SIG-M5 treated with dmso at 0.1 percent for 504 hours (cell line): ENCODE data around the gene GNAQ.

ENCODE experiments used
- DNase-seq: peaks from one replicate; lab custom pipeline; 2025; ENCODE audit not compliant: unreplicated experiment; lab: John Stamatoyannopoulos, UW

GNAQ gene

DNA sequence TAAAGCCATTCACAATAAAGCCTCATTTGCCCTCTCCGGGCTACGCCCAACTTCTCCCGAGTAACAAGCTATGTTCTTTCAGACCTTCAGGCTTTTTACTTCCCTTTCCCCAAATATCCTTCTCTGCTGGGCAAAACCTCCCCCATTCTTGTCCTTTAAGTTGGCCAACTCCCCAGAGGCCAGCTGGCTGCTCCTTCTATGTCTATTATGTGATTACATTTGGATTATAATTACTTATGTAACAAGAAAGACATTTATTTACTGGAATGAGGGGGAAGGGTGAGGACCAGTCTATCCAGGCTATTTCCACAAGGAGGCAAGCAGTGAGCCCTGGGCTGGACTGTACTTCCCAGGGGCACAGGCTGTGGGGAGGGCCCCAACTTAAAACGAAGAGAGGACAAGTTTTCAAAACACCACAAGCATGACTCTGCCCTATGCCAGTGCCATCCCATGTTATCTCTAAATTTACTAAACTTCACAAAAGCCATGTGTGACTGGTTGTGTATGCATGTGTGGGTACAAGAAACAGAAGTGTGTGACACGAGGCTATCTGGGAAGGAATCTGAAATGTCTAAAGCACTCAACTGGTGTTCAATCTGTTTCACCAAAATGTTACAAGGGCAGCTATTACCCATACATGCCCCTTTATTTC, 84.5 kb downstream of the GNAQ start:
- peak; percentile 59 for DNase-seq

DNA sequence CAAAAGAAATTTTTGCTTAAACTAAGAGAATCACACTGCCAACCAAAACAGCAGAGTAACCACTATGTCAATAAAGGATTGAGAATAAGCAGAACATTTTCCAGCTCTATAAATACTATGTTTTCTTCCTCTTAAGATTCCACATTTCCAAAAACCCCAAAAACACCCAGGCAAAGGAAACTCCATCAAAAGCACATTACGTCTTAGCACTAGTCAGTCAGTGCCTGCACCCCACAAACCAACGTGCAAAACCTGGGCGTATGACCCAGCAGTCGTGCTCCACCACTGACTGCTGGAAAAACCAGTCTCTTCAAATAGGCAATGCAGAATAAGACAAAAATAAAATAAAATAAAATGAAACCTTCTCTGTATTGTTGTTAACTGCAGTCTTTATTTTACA, 85.3 kb downstream of the GNAQ start:
- no peak for DNase-seq

DNA sequence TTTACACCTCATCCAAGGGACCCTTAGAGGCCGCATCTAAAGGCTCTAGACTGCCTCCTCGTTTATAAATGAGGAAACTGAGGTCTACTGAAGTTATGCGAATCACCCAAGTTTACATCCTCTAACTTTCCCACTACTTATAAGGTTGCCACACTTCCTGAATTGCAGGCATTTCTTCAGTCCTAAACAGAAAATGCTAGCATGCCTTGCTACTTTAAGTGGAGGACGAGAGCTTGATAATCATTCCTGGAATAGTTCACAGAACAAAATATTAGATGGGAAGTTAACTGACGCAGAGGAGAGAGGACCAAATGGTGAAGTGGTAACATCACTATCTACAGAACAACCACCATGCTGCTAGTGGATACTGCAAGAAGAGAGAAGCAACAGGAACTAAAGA, 85.8 kb downstream of the GNAQ start:
- DNase-seq = peak; percentile 85

DNA sequence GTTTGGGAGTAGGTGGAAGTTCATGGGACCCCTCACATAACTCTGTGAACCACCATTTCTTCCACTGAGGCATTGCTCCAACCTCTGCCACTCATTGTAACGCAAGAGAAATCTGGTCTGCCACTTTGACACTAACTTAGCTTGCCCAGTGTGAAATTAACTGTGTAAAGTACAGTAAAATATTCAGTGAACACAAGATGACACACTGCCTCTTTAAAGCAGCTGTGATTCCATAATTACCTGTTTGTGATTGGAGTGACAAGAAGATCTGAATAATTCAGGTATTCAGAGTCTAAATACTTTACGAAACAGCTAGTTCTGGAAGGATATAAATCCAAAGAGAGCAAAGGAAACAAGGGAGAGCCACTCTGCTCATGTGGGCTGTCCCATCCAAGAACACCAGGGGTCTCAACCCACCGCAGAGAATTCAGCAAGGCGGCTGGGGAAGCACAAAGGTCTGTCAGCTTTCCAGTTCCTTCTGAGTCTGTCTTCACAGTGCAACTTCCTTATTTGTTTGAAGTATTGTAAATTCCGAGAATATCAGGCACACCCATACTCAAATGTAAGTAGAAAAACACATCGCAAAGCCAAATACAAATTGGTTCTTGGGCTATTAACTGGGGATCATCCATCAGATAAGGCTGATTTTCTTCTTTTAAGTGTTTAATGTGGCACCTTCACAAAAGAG, 86.9 kb downstream of the GNAQ start:
- DNase-seq = peak; percentile 79

DNA sequence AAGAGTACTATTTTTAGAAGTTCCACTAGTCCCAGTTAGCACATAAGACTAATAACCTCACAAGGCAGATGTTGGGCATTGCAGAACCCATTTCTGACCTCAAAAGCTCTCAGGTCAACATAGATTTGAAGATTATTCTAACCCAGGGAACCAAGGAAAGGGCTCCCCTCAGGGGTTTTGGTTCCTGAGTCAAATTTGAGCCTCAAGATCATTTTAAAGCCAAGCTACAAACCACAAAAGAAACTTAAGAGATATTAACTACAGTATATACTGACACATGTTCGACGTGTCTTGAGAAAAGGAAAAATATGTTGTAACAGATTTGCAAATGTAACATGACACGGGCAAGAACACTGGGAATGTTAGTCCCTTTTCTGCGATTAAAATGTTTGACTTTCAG, 88.6 kb downstream of the GNAQ start:
- DNase-seq = no peak

DNA sequence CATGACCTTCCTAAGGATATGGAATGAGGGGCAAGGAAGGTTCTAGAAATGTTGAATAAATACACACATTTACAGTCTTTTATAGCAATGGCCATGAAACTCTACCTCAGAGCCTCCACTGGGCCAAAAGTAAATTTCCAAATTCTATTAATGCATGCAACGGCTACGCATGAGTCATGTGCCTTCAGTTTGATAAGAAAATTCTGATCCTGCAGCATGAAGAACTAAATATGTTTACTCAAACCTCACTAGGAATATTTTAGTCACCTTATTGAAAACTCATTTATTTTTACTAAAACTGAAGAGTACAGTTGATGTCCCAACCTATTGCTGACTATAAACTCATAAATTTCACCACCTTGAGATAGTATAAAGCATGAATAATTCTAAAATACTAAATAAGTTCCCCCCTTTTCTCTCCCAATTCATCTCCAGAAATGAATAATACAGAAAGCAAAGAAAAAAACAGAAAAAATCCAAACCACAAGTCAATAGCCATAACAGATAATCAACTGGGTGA, 92.4 kb downstream of the GNAQ start:
- DNase-seq = no peak

DNA sequence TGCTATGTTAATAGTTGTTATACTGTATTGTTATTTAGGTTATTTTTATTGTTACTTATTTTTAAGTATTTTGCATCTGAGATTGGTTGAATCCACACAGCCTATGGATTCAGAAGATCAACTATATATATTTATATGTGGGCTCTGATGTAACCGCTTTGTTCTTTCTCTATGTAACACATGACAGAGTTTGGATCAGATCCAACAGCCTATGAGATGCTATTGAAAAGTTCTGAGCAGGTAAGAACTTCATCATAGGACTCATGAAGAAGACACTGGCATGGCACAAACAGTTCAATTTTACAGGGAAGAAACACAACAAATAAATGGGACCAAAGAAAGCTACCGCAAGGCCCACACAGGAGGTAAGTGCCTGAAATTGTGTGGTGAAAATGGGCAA, 93.4 kb downstream of the GNAQ start:
- DNase-seq = no peak

DNA sequence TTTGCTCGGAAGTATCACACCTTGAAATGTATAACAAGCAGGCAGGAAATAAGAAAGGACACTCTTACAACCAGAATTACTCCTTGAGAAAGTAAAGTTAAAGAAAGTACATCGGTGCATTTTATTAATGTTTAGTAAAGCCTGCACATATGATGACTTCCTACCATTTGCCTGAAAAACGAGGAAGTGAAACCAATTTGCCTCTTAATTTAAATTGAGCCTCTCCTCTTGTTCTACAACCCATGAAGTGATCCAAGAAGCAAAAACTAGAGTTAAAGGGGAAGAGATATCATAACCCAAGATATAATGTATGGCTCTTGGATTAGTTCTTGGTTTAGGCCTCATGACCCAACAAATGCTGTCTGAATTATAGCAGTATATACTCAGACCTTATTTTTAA, 95.6 kb downstream of the GNAQ start:
- DNase-seq = peak; percentile 91

DNA sequence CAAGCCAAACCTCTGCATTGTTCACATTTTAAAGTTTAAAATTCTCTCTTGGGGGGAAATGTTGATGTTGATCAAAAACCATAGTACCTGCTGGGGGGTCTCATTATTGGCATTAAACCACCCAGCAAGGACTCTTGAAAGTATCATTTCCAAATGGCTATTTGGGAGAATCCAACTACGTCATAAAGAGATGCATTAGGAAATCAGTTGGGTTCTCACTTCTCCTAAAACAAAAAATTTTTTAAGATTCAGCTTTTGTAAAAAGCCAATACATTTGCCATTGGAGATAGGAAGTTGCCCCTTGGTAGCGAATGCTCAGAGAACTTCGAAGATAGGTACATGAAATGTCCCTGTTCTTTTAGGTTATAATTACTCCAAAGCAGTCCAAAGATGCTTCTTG, 96.4 kb downstream of the GNAQ start:
- no peak for DNase-seq

DNA sequence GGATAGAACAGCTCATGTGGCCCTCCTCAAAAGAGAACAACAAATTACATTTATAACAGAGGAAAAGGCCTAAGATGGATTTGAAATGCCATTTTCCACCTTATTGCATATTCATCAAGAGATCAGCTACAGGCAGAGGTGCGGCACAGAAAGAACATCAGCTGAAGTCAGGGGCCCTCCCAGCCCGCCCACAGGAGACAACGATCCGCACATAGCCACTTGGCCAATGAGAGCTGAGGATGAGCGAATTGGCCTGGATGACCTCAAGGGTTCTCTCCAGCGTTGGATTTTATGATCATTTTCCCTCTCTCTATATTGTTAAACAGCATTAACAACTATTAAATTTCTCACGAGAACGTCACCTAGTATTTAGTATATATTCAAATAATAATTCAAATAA, 97.6 kb downstream of the GNAQ start:
- DNase-seq = no peak

DNA sequence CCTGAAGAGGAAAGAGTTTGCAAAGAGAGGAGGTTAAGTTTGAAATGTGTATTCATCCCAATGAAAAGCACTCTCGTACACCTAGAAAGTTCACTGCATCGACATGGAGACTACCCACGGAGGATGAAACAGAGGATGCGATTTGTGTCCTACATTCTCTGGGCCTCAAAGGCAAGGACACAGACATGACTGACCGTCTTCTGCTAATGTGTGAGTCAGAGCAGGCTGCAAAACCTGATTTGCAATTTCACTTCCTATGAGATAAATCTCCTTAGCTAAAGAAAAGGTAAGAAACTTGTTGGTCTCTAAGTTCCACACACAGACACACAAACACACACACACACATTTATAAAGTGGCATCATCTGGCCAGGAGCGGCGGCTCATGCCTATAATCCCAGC, 98.6 kb downstream of the GNAQ start:
- DNase-seq = no peak

DNA sequence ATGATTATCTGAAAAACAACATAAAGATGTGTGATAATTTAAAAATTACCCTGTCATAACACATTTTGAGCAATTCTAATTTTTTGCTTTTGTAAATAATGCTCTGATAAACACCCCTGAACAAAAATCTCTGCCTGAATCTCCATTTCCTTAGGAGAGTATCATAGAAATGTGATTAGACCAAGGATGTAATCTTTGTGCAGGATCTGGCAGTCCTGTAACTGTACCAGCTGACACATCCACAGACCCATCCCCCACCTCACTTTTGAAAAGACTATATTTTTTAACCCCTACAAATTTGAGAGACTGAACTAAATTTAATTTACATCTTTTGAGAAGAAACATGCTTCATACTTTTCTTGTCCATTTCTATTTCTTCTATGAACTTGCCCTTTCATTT, 101.7 kb downstream of the GNAQ start:
- no peak for DNase-seq

DNA sequence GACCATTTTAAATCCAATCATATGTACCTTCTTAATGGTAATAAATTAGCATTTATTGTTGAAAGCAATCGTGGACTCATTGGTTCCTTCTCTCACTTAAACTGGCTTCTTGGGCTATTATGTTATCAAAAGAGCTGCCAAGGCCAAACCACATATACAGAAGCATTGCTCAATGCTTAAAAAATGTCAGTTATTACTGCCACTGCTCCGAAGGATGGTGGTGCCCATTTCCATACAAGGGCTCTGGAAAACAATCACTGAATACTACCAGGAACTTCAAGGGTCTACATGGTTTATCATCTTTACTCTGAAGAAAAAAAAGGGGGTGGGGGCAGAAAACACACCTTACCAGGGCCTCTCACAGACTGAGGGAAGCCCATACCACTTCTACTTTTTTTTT, 104.3 kb downstream of the GNAQ start:
- no peak for DNase-seq

DNA sequence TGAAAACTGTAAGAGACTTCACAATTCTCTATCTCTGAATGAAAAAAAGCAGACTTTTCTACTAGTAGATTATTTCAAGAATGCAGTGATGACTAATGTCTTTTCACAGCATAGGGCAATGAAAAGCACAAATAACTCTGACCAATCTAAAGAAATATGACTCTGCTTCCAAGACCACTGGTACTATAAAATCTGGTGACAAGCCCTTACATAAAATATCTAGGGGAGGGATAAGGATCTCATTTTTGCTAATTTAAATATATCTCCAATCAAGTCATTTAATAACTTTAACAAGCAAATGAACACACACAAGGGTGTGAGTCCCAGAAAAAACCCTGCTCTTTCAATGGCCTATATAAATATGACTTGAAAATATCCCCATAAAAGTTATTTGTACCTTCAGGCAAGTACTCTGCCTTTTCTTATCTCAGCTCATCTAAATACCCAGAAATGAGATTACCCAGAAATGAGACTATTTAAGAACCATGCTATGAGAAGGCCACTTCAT, 105.2 kb downstream of the GNAQ start:
- DNase-seq = no peak

DNA sequence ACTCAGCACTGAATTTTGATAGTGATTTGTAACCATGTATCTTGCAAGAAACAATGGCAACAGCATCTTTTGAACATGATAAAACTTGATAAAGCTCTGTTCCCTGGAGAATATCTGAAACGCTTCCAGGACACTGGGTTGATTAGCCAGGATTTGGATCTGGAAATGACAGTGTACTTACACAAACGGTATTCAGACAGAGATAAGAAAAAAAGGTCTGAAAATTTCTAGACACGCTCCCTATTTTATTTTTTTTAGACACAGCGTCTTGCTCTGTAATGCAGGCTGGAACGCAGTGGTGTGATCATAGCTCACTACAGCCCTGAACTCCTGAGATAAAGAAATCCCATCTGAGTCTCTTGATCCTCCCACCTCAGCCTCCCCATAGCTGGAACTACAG, 109.0 kb downstream of the GNAQ start:
- no peak for DNase-seq

DNA sequence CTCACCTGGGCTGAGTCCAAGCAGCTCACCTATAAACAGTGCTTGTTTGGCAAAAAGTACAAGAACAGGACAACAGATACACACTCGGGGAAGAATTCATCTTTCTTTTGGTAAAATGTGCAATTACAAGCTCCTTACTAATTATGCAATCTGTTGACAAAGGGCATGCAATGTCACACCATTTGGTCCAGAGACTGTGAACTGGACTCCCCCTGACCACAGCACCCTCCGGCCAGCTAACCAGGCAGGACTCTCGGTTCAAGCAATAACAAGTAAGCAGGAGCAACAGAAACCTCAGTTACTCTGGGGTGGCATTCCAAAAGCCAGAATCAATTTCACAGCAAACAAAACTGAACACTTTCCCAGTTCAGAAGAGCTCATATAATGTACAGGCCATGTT, 113.8 kb downstream of the GNAQ start:
- DNase-seq = no peak

DNA sequence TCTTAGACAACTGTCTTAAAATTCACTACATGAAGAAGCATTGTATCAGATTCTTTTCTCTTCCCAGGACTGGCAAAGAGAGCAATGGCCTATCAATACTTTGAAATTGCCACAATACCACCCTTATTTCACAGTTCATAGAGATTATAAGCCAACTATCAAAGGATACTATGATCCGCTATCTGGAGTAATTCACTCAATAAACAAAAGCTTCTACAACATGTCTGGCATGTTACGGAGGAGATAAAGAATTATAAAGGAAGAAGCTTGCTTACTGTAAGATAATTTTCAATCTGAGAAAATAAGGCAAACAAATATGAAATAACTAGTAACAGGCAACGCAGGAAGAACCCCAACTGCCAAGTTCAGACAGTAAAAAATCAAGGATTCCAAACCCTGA, 114.8 kb downstream of the GNAQ start:
- DNase-seq = no peak

DNA sequence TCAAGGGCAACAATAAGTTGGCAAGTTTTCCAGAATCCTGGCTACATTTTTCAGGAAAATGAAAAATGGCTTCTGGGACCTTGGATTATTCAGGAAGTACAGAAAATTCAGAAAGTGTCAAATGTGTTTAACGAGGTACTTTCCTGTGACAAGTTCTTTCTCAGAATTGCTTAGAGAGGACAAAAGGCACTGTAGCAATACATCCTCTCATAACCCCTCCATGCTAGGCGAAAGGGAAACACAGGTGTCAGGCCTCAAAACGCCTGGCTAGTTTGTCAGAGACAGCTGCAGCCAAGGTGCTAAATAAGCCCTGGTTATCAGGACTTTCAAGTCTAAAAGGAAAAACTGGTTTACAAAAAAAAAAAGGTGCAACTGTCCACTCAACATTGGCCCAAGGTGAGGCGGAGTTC, 115.2 kb downstream of the GNAQ start:
- DNase-seq = no peak

DNA sequence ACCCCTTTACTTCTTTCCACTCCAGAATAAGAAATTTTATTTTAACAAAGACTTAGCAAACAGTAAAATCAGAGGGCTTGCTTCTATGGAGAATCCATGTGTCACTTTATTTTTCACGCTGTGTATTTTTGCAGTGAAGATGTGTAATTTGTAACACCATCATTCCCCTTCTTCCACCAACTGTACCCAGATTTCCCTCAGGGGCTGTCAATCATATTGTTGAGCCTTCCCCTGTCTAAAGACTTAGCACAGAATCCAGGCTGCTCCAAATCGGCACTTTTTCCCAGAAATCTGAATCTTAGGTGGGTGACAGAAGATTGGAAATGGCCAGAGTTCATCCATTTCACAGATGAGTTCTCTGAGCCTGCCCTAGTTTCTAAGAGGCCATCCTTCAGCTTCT, 115.9 kb downstream of the GNAQ start:
- DNase-seq = no peak

DNA sequence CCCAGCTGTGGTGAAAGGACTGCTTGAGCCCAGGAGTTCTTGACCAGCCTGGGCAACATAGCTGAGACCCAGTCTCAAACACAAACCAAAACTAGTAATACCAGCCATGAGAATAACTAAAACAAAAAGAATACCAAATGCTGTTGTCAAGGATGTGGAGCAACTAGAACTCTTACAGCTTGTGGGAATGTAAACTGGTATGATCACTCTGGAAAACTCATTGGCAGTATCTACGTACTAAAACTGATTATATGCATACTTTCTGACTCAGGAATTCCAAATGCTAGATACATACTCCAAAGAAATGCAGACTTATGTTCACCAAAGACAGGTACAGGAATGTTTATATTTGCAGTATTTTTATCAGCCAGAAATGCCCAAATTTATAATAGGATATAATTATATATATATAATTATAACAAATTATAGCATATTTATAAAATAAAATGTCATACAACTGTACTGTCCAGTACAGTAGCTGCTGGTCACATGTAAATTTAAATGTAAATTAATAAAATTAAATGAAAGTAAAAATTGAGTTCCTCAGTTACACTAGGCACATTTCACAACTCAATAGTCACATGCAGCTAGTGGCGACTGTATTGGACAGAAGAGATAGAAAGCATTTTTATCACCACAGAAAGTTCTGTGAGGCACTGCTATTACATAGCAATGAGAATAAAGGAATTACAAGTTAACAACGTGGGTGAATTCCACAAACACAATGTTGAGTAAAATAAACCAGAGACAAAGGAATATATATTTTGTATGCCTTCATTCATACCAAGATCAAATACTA, 118.5 kb downstream of the GNAQ start:
- DNase-seq = peak; percentile 21

DNA sequence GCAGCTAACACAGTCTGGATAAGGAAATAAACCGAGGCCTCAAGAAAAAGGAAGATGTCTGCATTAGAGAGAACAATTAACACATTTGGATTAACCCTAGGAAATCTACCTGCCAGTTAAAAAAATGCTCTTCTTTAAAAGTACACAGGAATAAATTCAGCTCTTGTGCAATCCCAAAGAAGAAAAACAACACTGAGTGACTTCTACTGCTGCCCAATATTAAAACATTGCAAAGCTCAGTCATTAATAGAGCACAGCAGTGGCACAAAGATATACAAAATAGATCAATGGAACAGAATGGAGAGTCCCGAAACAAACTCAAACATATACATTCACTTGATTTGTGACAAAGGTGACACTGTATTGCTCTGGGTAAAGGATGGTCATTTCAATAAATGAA, 119.7 kb downstream of the GNAQ start:
- no peak for DNase-seq

DNA sequence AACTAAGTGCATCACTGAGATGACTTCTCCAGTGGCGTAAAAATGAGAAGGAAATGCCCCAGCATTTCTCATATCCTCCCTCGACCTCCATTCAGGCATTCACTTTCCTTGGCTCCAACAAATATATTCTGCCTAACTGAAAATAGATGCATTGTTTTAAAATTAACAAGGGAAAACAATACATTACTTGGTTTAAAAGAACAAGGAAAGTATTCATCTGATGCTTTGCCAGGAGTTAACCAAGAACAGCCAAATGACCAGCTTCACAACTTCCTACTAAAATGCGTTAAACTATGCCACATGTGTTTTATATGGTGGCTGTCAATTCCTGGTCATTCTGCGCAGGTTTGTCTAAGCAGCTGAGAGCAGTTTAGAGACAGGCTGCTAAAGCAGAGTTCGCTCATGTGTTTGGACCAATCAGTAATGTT, 121.4 kb downstream of the GNAQ start:
- peak; percentile 21 for DNase-seq
